ENCODE data around the gene HIPK3. TPM values are rescaled to one million over a fixed set of nuclear protein-coding genes. Genes with fewer than 3 reads are reported as not detected.

HIPK3 gene
- total RNA-seq, 4 donors from 2014 or later, result 292 to 331 (median 308) TPM

DNA sequence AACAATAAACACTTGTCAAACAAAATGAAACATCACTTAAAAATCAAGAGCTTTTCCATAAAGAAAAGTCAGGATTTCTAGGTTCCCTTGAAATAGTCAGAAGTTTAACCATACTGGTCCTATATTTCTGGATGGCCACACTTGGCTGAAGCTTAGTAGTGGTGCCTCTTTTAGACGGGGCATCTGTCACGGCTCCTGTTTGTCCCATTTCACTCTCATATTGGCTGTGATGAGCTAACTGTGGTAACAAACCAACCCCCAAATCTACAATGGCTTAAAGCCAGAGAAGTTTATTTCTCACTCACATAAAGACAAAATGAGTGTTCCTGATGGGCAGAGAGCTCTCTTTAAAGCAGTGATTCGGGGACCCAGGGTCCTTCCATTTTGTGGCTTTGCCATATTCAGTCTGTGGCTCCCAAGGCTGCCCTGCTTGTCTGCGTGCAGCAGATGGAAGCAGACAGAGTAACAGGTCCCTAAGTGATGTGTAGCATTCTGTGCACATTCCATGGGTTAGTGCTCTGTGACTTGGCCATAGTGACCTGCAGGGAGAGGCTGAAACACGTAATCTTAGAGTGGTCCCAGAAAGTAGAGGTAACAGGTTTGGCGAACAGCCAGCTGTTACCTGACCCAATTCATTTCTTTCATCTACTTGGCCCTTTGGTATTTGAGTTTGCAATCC, 137.4 kb downstream of the HIPK3 start:
- Histone ChIP-seq H3K36me3 (no peaks in the 10 kb centered on the region), H3K4me3 (no peak overlapping the region), H3K27ac (no peak overlapping the region), H3K9me3 (no peaks in the 10 kb centered on the region), H3K4me1 (no peaks in the 10 kb centered on the region), H3K27me3 (no peaks in the 10 kb centered on the region)
- WGBS, 2 donors (ENCODE audit: low coverage in 1 of 2), result 74% methylated on average over 3 to 4 of the region's 6 CpGs
- no peak for ATAC-seq
- TF ChIP-seq POLR2AphosphoS5 (IDR thresholded peaks at IDR 0.05) (no peak), POLR2A (IDR thresholded peaks at IDR 0.05) (no peak), EP300 (IDR thresholded peaks at IDR 0.05) (no peak)
- TF ChIP-seq, protein P1, sequence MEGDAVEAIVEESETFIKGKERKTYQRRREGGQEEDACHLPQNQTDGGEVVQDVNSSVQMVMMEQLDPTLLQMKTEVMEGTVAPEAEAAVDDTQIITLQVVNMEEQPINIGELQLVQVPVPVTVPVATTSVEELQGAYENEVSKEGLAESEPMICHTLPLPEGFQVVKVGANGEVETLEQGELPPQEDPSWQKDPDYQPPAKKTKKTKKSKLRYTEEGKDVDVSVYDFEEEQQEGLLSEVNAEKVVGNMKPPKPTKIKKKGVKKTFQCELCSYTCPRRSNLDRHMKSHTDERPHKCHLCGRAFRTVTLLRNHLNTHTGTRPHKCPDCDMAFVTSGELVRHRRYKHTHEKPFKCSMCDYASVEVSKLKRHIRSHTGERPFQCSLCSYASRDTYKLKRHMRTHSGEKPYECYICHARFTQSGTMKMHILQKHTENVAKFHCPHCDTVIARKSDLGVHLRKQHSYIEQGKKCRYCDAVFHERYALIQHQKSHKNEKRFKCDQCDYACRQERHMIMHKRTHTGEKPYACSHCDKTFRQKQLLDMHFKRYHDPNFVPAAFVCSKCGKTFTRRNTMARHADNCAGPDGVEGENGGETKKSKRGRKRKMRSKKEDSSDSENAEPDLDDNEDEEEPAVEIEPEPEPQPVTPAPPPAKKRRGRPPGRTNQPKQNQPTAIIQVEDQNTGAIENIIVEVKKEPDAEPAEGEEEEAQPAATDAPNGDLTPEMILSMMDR (IDR thresholded peaks at IDR 0.05), result no peak

DNA sequence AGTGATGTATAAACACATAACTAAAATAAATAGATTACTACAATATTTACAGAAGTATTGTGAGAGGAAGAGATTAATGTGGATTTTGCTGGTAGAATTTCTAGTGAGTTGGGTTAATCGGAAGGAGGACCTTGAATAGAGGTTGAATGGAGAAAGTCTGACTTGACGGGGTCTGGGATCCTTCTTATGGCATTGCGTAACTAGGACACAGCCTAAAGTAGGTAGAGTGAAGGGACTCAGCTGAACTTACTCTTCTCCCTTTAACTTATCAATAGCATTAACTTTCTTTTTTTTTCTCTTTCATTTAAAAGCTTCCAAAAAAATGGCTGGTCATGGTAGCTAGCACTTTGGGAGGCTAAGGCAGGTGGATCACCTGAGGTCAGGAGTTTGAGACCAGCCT, 139.2 kb downstream of the HIPK3 start:
- ATAC-seq, result no peak
- H3K4me3 ChIP-seq, result no peak overlapping the region
- no peaks in the 10 kb centered on the region for H3K36me3 ChIP-seq
- WGBS, 2 donors (ENCODE audit: low coverage in 1 of 2), result 77 to 95% methylated on average over 3 of the region's 3 CpGs
- H3K27me3 ChIP-seq, result peaks cover 4% of the 10 kb centered on the region
- no peaks in the 10 kb centered on the region for H3K4me1 ChIP-seq
- H3K27ac ChIP-seq, result no peak overlapping the region
- H3K9me3 ChIP-seq, result no peaks in the 10 kb centered on the region
- TF ChIP-seq, protein P1 (IDR thresholded peaks at IDR 0.05), result no peak
- TF ChIP-seq POLR2AphosphoS5 (IDR thresholded peaks at IDR 0.05) (no peak), POLR2A (IDR thresholded peaks at IDR 0.05) (no peak), EP300 (IDR thresholded peaks at IDR 0.05) (no peak)

DNA sequence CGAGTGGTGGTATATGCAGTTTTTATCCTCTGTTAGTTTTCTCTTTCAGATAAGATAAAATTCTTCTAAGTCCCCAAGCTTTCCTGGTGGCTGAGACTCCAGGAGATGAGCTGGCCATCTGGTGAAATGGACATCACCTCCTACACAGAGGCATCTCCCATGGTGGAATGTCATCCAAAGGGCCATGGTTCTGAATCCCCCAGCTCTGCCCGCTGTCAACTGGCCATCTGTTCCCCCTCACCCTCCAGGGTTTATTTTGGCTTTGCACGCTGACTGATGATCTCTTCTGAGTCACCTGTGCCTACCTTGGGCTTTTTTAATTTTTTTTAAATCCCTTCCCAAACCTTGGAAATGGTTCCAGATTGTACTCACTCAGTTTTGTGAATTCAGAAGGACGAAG, 142.2 kb downstream of the HIPK3 start:
- H3K27ac ChIP-seq, result no peak overlapping the region
- 71 to 83% methylated on average over 3 to 4 of the region's 4 CpGs for WGBS, 2 donors (ENCODE audit: low coverage in 1 of 2)
- no peak overlapping the region for H3K4me3 ChIP-seq
- no peaks in the 10 kb centered on the region for H3K36me3 ChIP-seq
- no peaks in the 10 kb centered on the region for H3K4me1 ChIP-seq
- no peak for ATAC-seq
- no peak for TF ChIP-seq POLR2A (IDR thresholded peaks at IDR 0.05)
- no peak for TF ChIP-seq EP300 (IDR thresholded peaks at IDR 0.05)
- no peak for TF ChIP-seq POLR2AphosphoS5 (IDR thresholded peaks at IDR 0.05)
- TF ChIP-seq, protein P1 (IDR thresholded peaks at IDR 0.05), result no peak
- peaks cover 4% of the 10 kb centered on the region for H3K27me3 ChIP-seq
- no peaks in the 10 kb centered on the region for H3K9me3 ChIP-seq

DNA sequence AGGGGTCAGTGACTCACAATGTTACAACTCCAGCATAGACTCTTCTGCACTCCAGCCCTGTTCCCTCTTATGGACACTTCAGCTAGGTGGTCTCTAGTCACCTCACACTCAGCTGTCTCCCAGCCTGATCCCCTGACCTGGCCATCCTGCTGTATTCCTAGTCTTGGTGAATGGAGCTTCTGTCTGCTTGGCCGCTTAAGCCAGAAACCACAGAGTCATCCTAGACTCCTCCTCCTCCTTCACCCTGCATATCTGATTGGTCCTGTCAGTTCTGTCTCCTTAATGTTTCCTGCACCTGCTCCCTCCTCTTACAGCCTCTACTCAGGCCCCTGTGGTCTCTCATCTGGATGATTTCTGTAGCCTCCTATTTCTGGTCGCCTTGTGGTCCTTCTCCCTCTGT, 144.9 kb downstream of the HIPK3 start:
- TF ChIP-seq EP300 (IDR thresholded peaks at IDR 0.05) (no peak), POLR2A (IDR thresholded peaks at IDR 0.05) (no peak), POLR2AphosphoS5 (IDR thresholded peaks at IDR 0.05) (no peak)
- TF ChIP-seq, protein P1 (IDR thresholded peaks at IDR 0.05), result no peak
- 87 to 94% methylated on average over 2 of the region's 2 CpGs for WGBS, 2 donors (ENCODE audit: low coverage in 1 of 2)
- no peaks in the 10 kb centered on the region for H3K4me1 ChIP-seq
- H3K27ac ChIP-seq, result no peak overlapping the region
- H3K4me3 ChIP-seq, result no peak overlapping the region
- H3K9me3 ChIP-seq, result no peaks in the 10 kb centered on the region
- H3K27me3 ChIP-seq, result peaks cover 4% of the 10 kb centered on the region
- no peak for ATAC-seq
- no peaks in the 10 kb centered on the region for H3K36me3 ChIP-seq

DNA sequence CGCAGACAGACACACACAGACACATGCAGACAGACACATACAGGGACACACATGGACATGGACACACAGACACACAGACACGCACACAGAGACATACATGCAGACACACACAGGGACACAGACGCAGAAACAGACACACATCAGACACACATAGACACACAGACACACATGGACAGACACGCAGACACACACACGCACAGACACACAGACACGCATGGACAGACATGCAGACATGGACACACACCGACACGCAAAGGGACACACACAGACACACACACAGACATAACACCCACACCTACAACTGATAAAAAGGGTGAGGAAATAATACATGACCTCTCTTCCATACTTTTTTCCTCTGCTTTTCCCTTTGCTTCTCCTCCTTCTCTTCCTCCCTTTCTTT, 146.2 kb downstream of the HIPK3 start:
- ATAC-seq, result no peak
- H3K36me3 ChIP-seq, result no peaks in the 10 kb centered on the region
- no peak overlapping the region for H3K27ac ChIP-seq
- TF ChIP-seq POLR2AphosphoS5 (IDR thresholded peaks at IDR 0.05) (no peak), POLR2A (IDR thresholded peaks at IDR 0.05) (no peak), EP300 (IDR thresholded peaks at IDR 0.05) (no peak)
- TF ChIP-seq, protein P1 (IDR thresholded peaks at IDR 0.05), result no peak
- no peaks in the 10 kb centered on the region for H3K4me1 ChIP-seq
- no peaks in the 10 kb centered on the region for H3K9me3 ChIP-seq
- H3K4me3 ChIP-seq, result no peak overlapping the region
- H3K27me3 ChIP-seq, result peaks cover 4% of the 10 kb centered on the region
- 89 to 94% methylated on average over 3 to 8 of the region's 8 CpGs for WGBS, 2 donors (ENCODE audit: low coverage in 1 of 2)

Measured in gastroesophageal sphincter (tissue), 4 donors.